PFSK-1 (cell line): ENCODE measurements around the gene RCAN3.

Experiments
- FOXP2 ChIP-seq: optimal IDR thresholded peaks from 2 replicates; pipeline ENCODE3; 2011; ENCODE audit warnings: borderline replicate concordance, control low read depth, inconsistent platforms; ENCODE audit not compliant: insufficient read depth; ENCODE audit errors: extremely low read length, extremely low read depth
- POLR2AphosphoS5 ChIP-seq: IDR thresholded peaks from 2 replicates; pipeline ENCODE4 v1.6.1; 2012; ENCODE audit warnings: low read depth, mild to moderate bottlenecking, control low read depth, low read length, moderate library complexity
- SIN3A ChIP-seq: IDR thresholded peaks from 2 replicates; pipeline ENCODE4 v1.6.1; 2012; ENCODE audit warnings: mild to moderate bottlenecking, low read length, moderate library complexity, borderline replicate concordance; ENCODE audit not compliant: insufficient read depth
- TAF1 ChIP-seq: IDR thresholded peaks from 2 replicates; pipeline ENCODE4 v1.6.1; 2012; ENCODE audit warnings: low read length, control low read depth, borderline replicate concordance; ENCODE audit not compliant: insufficient read depth
- TF ChIP-seq, protein P1 (sequence below), 2 experiments: IDR thresholded peaks; 2 replicates each; pipeline versions ENCODE4 v1.6.1 to v1.8.0; 2011 to 2012; ENCODE audit warnings: low read depth in 2 of 2, low read length in 2 of 2, control low read depth in 1 of 2, inconsistent platforms in 1 of 2, mild to moderate bottlenecking in 1 of 2, moderate library complexity in 1 of 2; ENCODE audit not compliant: insufficient read depth in 1 of 2

RCAN3 gene

DNA sequence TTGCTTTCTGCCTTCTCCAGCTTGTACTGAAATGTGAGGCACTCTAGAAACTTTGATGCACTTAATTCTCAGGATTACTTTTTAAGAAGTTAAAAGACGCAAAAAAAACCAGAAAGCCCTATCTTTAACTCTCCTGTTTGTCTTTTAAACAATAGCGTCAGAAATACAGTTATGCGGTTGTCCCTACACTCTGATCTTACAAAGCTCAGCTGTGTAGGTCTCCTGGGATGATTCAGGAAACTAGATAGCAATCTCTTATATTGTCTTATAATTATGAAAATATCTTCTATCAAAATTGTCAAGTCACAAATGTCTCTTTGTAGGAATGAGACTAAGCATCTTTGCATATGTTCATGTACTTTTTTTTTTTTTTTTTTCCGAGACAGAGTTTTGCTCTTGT is 26.9 kb upstream of the RCAN3 start:
- TF ChIP-seq TAF1 (no peak), SIN3A (no peak), POLR2AphosphoS5 (no peak), FOXP2 (no peak)
- TF ChIP-seq, protein P1, sequence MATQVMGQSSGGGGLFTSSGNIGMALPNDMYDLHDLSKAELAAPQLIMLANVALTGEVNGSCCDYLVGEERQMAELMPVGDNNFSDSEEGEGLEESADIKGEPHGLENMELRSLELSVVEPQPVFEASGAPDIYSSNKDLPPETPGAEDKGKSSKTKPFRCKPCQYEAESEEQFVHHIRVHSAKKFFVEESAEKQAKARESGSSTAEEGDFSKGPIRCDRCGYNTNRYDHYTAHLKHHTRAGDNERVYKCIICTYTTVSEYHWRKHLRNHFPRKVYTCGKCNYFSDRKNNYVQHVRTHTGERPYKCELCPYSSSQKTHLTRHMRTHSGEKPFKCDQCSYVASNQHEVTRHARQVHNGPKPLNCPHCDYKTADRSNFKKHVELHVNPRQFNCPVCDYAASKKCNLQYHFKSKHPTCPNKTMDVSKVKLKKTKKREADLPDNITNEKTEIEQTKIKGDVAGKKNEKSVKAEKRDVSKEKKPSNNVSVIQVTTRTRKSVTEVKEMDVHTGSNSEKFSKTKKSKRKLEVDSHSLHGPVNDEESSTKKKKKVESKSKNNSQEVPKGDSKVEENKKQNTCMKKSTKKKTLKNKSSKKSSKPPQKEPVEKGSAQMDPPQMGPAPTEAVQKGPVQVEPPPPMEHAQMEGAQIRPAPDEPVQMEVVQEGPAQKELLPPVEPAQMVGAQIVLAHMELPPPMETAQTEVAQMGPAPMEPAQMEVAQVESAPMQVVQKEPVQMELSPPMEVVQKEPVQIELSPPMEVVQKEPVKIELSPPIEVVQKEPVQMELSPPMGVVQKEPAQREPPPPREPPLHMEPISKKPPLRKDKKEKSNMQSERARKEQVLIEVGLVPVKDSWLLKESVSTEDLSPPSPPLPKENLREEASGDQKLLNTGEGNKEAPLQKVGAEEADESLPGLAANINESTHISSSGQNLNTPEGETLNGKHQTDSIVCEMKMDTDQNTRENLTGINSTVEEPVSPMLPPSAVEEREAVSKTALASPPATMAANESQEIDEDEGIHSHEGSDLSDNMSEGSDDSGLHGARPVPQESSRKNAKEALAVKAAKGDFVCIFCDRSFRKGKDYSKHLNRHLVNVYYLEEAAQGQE (IDR thresholded peaks at IDR 0.05; ENCODE audit: insufficient read depth in 1 of 2, low read depth in 2 of 2, low read length in 2 of 2): no peak

DNA sequence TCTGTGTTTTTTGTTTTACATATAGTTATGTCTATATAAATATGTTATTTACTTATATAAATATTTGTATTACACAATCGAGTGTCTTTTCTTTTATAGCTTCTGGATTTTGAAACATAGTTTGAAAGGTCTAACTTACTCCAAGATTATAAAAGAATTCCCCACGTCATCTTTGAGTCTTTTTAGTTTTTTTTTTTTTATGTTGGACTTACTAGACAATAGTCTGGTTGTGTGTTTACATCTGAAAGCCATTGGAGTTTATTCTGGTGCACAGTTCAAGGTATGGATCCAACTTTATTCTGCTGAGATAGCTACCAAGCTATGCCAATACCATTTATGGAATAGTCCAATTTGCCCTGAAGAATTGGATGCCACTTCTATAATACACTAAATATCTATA is 26.1 kb upstream of the RCAN3 start:
- TF ChIP-seq POLR2AphosphoS5 (no peak), TAF1 (no peak), FOXP2 (no peak), SIN3A (no peak)
- TF ChIP-seq, protein P1 (IDR thresholded peaks at IDR 0.05; ENCODE audit: insufficient read depth in 1 of 2, low read depth in 2 of 2, low read length in 2 of 2): no peak

DNA sequence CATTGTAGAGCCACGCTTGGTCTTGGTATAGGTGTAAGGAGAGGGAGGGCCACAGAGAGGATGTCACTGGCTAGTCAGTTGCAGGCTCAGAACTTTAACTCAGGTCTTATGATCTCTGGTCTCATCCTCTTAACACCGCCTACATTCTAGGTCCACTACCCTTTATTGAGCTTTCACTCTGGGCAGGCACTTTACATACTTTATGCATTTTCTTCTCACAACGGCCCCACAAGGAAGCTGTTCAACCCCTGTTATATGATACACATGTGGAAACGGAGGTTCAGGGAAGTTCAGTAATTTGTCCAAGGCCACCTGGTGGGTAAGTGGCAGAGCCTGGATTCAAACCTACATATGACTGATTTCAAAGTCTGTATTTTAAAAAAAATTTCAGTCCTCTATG is 25.3 kb upstream of the RCAN3 start:
- TF ChIP-seq POLR2AphosphoS5 (no peak), SIN3A (no peak), FOXP2 (no peak), TAF1 (no peak)
- TF ChIP-seq, protein P1 (IDR thresholded peaks at IDR 0.05; ENCODE audit: insufficient read depth in 1 of 2, low read depth in 2 of 2, low read length in 2 of 2): no peak

DNA sequence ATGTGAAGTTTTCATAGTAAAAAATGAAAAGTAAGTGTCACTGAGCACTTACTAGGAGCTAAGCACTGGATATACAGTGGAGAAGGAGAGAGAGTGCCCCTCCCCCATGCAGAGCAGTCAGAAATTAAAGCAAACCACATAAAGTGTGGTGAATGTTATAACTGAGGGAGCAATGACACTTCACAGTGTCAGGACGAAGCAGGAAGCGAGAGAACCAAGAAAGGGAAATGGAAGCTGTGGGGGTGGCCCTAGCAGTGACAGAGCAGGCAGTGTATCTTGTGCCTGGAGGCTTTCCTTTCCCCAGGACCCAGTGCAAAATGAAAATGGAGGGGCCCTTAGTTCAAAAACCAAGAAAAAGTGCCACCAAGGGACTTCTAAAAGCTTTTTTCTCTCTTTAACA is 21.5 kb upstream of the RCAN3 start:
- no peak for TF ChIP-seq SIN3A
- TF ChIP-seq POLR2AphosphoS5: no peak
- TF ChIP-seq FOXP2: no peak
- no peak for TF ChIP-seq TAF1
- TF ChIP-seq, protein P1 (IDR thresholded peaks at IDR 0.05; ENCODE audit: insufficient read depth in 1 of 2, low read depth in 2 of 2, low read length in 2 of 2): no peak
